Stomach (tissue), 9 donors: ENCODE measurements around the gene CLMP. TPM values are rescaled to one million over a fixed set of nuclear protein-coding genes. Genes with fewer than 3 reads are reported as not detected.

Experiments
- DNase-seq, 2 donors: peaks; one replicate each; pipeline versions ENCODE4 v3.0.0 to v3.0.0-alpha.2; 2013 to 2019
- H3K27ac ChIP-seq, 5 donors: fragments of 200-600 bp in 4 of 5; sonication (generic) in 4 of 5; one replicate each; pipeline ENCODE4 v1.5.1; 2013 to 2019; ENCODE audit warnings: mild to moderate bottlenecking in 1 of 5, moderate library complexity in 1 of 5
- H3K27me3 ChIP-seq, 3 donors: fragments of 200-600 bp; sonication (generic); one replicate each; pipeline ENCODE4 v1.5.1; 2017 to 2019; ENCODE audit warnings: mixed run types in 1 of 3
- H3K36me3 ChIP-seq, 4 donors: fragments of 200-600 bp; sonication (generic); 1 replicate in 3 of 4; 2 replicates in 1 of 4; pipeline ENCODE4 v1.5.1; 2016 to 2019
- H3K4me1 ChIP-seq, 4 donors: fragments of 200-600 bp; sonication (generic); one replicate each; pipeline ENCODE4 v1.5.1; 2016 to 2019
- H3K4me3 ChIP-seq, 4 donors: fragments of 200-600 bp; sonication (generic) in 3 of 4; one replicate each; pipeline ENCODE4 v1.5.1; 2016 to 2019; ENCODE audit warnings: mild to moderate bottlenecking in 1 of 4
- H3K9me3 ChIP-seq, 4 donors: fragments of 200-600 bp; sonication (generic); one replicate each; pipeline ENCODE4 v1.5.1; 2016 to 2019
- EP300 ChIP-seq: sonication (generic); formaldehyde crosslinking; IDR thresholded peaks from one replicate; pipeline ENCODE4 v1.6.1; 2017; ENCODE audit warnings: antibody characterized with exemption
- POLR2A ChIP-seq, 4 donors: fragments of 450-650 bp; IDR thresholded peaks; one replicate each; pipeline ENCODE4 v1.6.1; 2016; ENCODE audit warnings: antibody characterized with exemption in 4 of 4, control low read depth in 2 of 4, mild to moderate bottlenecking in 1 of 4, moderate library complexity in 1 of 4
- POLR2AphosphoS5 ChIP-seq, 3 donors: sonication (generic); formaldehyde crosslinking; IDR thresholded peaks; one replicate each; pipeline ENCODE4 v1.6.1; 2016; ENCODE audit warnings: antibody characterized with exemption in 3 of 3
- WGBS, 5 donors: extraction: QIAGEN DNeasy Blood & Tissue Kit in 3 of 5; methylation state at CpG; one replicate each; pipeline versions ENCODE4 v1.1.5 to v1.1.7; 2013 to 2018; 5-methylcytosine and 5-hydroxymethylcytosine counted together
- intact Hi-C: fragments of 100-400 bp; cut with DNase I; formaldehyde crosslinking; loops from one replicate; pipeline ENCODE4 v1.15.1; 2023; ENCODE audit warnings: low total_unique reads
- polyA plus RNA-seq, 3 donors: library from polyadenylated mRNA; stranded (reverse); fragments of 200-250 nt; gene quantifications; one replicate each; pipeline ENCODE4 v1.2.3, GENCODE V29; 2013
- total RNA-seq, 5 donors: library from RNA; depleted of rRNA; stranded (reverse); fragments of >200 nt; gene quantifications; one replicate each; pipeline versions ENCODE4 v1.1.0 to v1.2.3, GENCODE V29; 2014 to 2016
- TF ChIP-seq, protein P1 (sequence below), 7 experiments: fragments of 450-650 bp in 4 of 7; fragments of 200-600 bp in 3 of 7; sonication (generic) in 3 of 7; IDR thresholded peaks; one replicate each; pipeline ENCODE4 v1.5.1; 2016 to 2019; ENCODE audit warnings: antibody characterized with exemption in 7 of 7, control low read depth in 2 of 7, mild to moderate bottlenecking in 1 of 7
- donor health status: healthy with polysubstance abuse.
- donor health status: Bipolar disorder and iron deficiency.
- donor health status: healthy.

CLMP gene
- total and polyA plus RNA-seq, 8 donors: 4.9 to 81.2 (median 40.5) TPM

DNA sequence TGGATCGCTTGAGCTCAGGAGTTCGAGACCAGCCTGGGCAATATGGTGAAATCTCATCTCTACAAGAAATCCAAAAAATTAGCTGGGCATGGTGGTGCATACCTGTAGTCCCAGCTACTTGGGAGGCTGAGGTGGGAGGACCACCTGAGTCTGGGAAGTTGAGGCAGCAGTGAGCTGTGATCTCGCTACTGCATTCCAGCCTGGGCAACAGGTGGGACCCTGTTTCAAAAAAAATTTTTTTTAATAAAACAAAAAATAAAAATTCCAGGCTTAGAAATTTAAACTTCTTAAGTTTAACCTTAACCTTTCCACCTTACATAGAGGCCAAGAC, 21.2 kb downstream of the CLMP start:
- H3K4me3 ChIP-seq: no peak overlapping the region
- no peaks in the 10 kb centered on the region for H3K36me3 ChIP-seq
- DNase-seq: no peak
- H3K27ac ChIP-seq: peak overlapping the region; percentile 17 to 70 (median 41)
- H3K4me1 ChIP-seq: peaks cover 0 to 27% (median 6%) of the 10 kb centered on the region in 4 donors
- H3K9me3 ChIP-seq: no peaks in the 10 kb centered on the region
- intact Hi-C loops: no loop called here
- H3K27me3 ChIP-seq: no peaks in the 10 kb centered on the region
- no peak for TF ChIP-seq POLR2A (IDR thresholded peaks at IDR 0.05)
- TF ChIP-seq EP300: no peak
- TF ChIP-seq, protein P1, sequence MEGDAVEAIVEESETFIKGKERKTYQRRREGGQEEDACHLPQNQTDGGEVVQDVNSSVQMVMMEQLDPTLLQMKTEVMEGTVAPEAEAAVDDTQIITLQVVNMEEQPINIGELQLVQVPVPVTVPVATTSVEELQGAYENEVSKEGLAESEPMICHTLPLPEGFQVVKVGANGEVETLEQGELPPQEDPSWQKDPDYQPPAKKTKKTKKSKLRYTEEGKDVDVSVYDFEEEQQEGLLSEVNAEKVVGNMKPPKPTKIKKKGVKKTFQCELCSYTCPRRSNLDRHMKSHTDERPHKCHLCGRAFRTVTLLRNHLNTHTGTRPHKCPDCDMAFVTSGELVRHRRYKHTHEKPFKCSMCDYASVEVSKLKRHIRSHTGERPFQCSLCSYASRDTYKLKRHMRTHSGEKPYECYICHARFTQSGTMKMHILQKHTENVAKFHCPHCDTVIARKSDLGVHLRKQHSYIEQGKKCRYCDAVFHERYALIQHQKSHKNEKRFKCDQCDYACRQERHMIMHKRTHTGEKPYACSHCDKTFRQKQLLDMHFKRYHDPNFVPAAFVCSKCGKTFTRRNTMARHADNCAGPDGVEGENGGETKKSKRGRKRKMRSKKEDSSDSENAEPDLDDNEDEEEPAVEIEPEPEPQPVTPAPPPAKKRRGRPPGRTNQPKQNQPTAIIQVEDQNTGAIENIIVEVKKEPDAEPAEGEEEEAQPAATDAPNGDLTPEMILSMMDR (IDR thresholded peaks at IDR 0.05): no peak
- TF ChIP-seq POLR2AphosphoS5 (IDR thresholded peaks at IDR 0.05): no peak
- WGBS, 5 donors: 83 to 94% (median 92%) methylated on average over 3 of the region's 3 CpGs

DNA sequence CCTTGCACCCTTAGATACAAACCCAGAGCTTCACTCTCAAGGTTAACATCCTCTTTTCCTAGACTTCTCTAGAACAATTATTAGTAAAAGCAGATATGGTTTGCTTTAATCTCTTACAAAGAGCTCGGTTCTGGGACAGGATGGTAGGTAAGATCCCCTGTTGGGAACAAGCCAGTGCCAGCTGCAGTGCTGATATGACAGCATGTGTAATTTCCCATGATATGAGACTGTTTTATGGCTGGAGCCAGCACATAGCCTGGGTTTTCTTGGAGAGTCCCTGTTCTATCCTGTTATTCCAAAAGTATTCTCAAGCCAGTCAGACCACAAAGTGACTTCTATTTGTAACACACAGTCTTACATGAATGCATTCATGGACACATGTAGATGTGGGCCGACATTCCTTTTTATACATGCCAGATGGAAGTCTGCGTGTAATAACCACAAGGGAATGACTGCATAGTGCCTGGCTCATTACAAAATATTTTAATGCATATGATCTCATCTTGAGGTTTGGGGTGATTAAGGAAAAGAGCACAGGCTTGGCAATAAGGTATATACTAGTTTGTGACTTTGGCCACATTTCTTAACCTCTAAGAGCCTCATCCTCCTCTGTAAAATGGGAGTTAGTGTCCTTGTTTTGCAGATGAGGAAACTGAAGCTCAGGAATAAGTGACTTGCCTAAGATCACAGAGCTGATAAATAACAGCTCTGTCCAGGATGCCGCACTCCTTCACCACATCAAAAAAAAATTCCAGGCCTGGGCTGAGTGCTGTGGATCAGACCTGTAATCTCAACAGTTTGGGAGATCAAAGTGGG, 21.8 kb downstream of the CLMP start:
- peak in 1 of 2 donors; percentile 46 for DNase-seq
- Histone ChIP-seq H3K27me3 (no peaks in the 10 kb centered on the region), H3K4me1 (peaks cover 0 to 29% (median 8%) of the 10 kb centered on the region in 4 donors), H3K4me3 (no peak overlapping the region), H3K27ac (peak overlapping the region in 4 of 5 donors; percentile 17 to 70 (median 52)), H3K9me3 (no peaks in the 10 kb centered on the region), H3K36me3 (no peaks in the 10 kb centered on the region)
- intact Hi-C loops: no loop called here
- peak in 1 of 3 donors; percentile 44 for TF ChIP-seq POLR2AphosphoS5 (IDR thresholded peaks at IDR 0.05)
- TF ChIP-seq EP300: no peak
- TF ChIP-seq POLR2A (IDR thresholded peaks at IDR 0.05): no peak
- WGBS, 5 donors: 64 to 81% (median 71%) methylated on average over 4 of the region's 4 CpGs

DNA sequence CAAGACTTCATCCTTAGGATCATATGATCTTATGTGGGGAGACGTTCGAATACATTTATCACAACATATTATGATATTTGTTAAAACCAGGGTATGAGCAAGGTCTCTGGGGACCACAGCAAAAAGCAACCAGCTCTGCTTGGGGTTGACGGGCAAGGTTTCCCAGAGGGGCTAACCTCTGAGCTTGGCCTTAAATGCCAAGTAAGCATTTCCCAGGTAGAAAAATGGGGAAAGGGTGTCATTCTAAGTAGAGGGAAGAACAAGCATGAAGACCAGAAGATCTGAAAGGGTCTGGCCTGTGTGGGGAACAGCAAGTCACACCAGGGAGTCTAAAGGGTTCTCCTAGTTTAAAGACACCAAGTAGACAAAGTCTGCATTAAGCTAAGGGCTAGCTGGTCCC, 24.1 kb downstream of the CLMP start:
- Histone ChIP-seq H3K4me3 (no peak overlapping the region), H3K27ac (no peak overlapping the region), H3K27me3 (no peaks in the 10 kb centered on the region), H3K36me3 (no peaks in the 10 kb centered on the region), H3K9me3 (no peaks in the 10 kb centered on the region), H3K4me1 (peaks cover 4 to 46% (median 9%) of the 10 kb centered on the region in 4 donors)
- intact Hi-C loops: no loop called here
- no peak for DNase-seq
- TF ChIP-seq, protein P1 (IDR thresholded peaks at IDR 0.05): no peak
- TF ChIP-seq POLR2A (IDR thresholded peaks at IDR 0.05) (no peak), EP300 (no peak), POLR2AphosphoS5 (IDR thresholded peaks at IDR 0.05) (no peak)
- WGBS, 5 donors: 85 to 89% (median 87%) methylated on average over 3 of the region's 3 CpGs

DNA sequence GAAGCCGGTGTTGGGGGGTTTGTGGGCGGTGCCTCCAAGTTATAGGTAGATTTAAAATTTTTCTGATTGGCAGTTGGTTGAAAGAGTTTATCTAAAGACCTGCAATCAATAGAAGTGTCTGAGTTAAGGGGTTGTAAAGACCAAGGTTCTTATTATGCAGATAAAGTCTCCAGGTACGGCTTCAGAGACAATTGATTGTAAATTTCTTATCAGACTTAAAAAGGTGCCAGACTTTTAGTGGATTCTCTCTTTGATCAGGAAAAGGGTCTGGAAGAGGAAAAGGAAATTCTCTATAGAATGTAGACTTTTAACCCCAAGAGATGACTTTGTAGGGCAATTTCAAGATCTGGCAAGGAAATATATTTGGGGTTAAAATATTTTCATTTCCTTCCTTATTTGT, 25.2 kb downstream of the CLMP start:
- no peaks in the 10 kb centered on the region for H3K9me3 ChIP-seq
- H3K36me3 ChIP-seq: no peaks in the 10 kb centered on the region
- H3K27me3 ChIP-seq: no peaks in the 10 kb centered on the region
- 72 to 88% (median 75%) methylated on average over 3 of the region's 3 CpGs for WGBS, 5 donors
- H3K4me3 ChIP-seq: no peak overlapping the region
- no peak overlapping the region for H3K27ac ChIP-seq
- intact Hi-C loops: no loop called here
- peaks cover 4 to 48% (median 8%) of the 10 kb centered on the region in 4 donors for H3K4me1 ChIP-seq
- no peak for TF ChIP-seq POLR2A (IDR thresholded peaks at IDR 0.05)
- no peak for TF ChIP-seq EP300
- TF ChIP-seq POLR2AphosphoS5 (IDR thresholded peaks at IDR 0.05): no peak
- DNase-seq: no peak

DNA sequence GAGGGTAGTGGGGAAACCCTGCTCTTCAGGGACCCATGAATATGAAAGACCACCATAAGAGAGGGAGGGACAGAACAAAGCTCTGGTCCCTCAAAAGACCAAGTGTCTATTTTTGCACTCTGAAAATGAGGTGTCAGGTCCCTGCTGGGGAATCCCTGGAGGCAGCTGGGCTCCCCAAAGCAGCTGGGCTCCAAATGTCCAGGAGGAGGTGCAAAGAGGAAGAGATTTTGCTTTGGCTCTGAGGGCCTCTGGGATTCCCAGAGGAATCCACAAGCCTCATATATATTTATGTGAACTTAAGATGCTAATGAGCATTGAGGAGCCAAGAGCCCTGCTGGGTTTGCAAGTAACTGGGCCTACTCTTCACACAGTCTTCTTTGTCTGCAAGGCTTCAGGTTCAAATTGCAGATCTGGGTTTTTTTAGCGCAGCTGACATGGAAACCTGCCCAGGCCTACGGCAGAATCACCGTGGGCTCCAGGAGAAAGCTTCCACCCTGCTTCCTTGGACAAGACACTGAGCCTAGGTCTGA, 26.0 kb downstream of the CLMP start:
- no peaks in the 10 kb centered on the region for H3K27me3 ChIP-seq

More for the DNA sequence above, 26.0 kb downstream of the CLMP start:
- Histone ChIP-seq H3K27ac (no peak overlapping the region), H3K4me1 (peaks cover 4 to 45% (median 6%) of the 10 kb centered on the region in 4 donors), H3K9me3 (no peaks in the 10 kb centered on the region), H3K4me3 (no peak overlapping the region), H3K36me3 (no peaks in the 10 kb centered on the region)
- TF ChIP-seq, protein P1 (IDR thresholded peaks at IDR 0.05): no peak
- no peak for TF ChIP-seq POLR2A (IDR thresholded peaks at IDR 0.05)
- TF ChIP-seq EP300: no peak
- DNase-seq: no peak
- 58 to 73% (median 69%) methylated on average over 3 of the region's 3 CpGs for WGBS, 5 donors
- intact Hi-C loops: no loop called here
